Liver (tissue), 9 donors: Measurements from ENCODE around the gene UBN2. TPM values are rescaled to one million over a fixed set of nuclear protein-coding genes. Genes with fewer than 3 reads are reported as not detected.
"Not testable (repeated sequence)": the region's sequence is repeated elsewhere in the genome, so short reads cannot be mapped to it uniquely, and the experiment has no call there.

Experiments
- DNase-seq: peaks from one replicate; pipeline ENCODE4 v3.0.0-alpha.2; 2017; ENCODE audit warnings: low spot score
- H3K27ac ChIP-seq, 2 donors: one replicate each; pipeline ENCODE4 v1.7.0; 2013; ENCODE audit warnings: inconsistent platforms in 2 of 2, low read length in 2 of 2, control low read depth in 1 of 2, low read depth in 1 of 2, mild to moderate bottlenecking in 1 of 2
- H3K27me3 ChIP-seq, 4 donors: one replicate each; pipeline versions ENCODE4 v1.6.1 to v1.7.0; 2013; ENCODE audit warnings: low read length in 3 of 4, inconsistent platforms in 1 of 4, mild to moderate bottlenecking in 1 of 4, moderate library complexity in 1 of 4; ENCODE audit not compliant: control insufficient read depth in 4 of 4, insufficient read depth in 4 of 4
- H3K36me3 ChIP-seq, 4 donors: one replicate each; pipeline versions ENCODE4 v1.6.1 to v1.7.0; 2013; ENCODE audit warnings: low read length in 3 of 4, mild to moderate bottlenecking in 3 of 4, low read depth in 1 of 4, moderate library complexity in 1 of 4; ENCODE audit not compliant: control insufficient read depth in 4 of 4, insufficient read depth in 3 of 4
- H3K4me1 ChIP-seq, 4 donors: one replicate each; pipeline versions ENCODE4 v1.6.1 to v1.7.0; 2013; ENCODE audit warnings: low read length in 3 of 4, mild to moderate bottlenecking in 3 of 4, moderate library complexity in 1 of 4; ENCODE audit not compliant: control insufficient read depth in 4 of 4, insufficient read depth in 4 of 4
- H3K4me3 ChIP-seq, 3 donors: one replicate each; pipeline versions ENCODE4 v1.6.1 to v1.7.0; 2013; ENCODE audit warnings: low read length in 3 of 3, control low read depth in 1 of 3, low read depth in 1 of 3, mild to moderate bottlenecking in 1 of 3
- H3K9ac ChIP-seq, 2 donors: one replicate each; pipeline ENCODE4 v1.7.0; 2013; ENCODE audit warnings: low read length in 2 of 2, mild to moderate bottlenecking in 2 of 2, moderate library complexity in 2 of 2, control low read depth in 1 of 2, low read depth in 1 of 2
- H3K9me3 ChIP-seq, 4 donors: one replicate each; pipeline versions ENCODE4 v1.6.1 to v1.7.0; 2013; ENCODE audit warnings: low read length in 3 of 4; ENCODE audit not compliant: control insufficient read depth in 4 of 4
- ATF3 ChIP-seq: IDR thresholded peaks from 2 replicates; pipeline ENCODE4 v1.6.1; 2016; ENCODE audit warnings: antibody characterized with exemption
- FOXA1 ChIP-seq: IDR thresholded peaks from 2 replicates; pipeline ENCODE4 v1.6.1; 2016; ENCODE audit warnings: antibody characterized with exemption
- FOXA2 ChIP-seq: IDR thresholded peaks from 2 replicates; pipeline ENCODE4 v1.6.1; 2016; ENCODE audit warnings: antibody characterized with exemption
- HNF4A ChIP-seq, 2 donors: conservative IDR thresholded peaks; 2 replicates each; pipeline ENCODE4 v1.6.1; 2016; ENCODE audit warnings: antibody characterized with exemption in 2 of 2, mild to moderate bottlenecking in 2 of 2
- JUND ChIP-seq, 2 donors: IDR thresholded peaks; 2 replicates each; pipeline ENCODE4 v1.6.1; 2016; ENCODE audit warnings: antibody characterized with exemption in 2 of 2
- NR2F2 ChIP-seq: IDR thresholded peaks from 2 replicates; pipeline ENCODE4 v1.6.1; 2016; ENCODE audit warnings: antibody characterized with exemption
- RAD21 ChIP-seq, 2 donors: IDR thresholded peaks; 2 replicates each; pipeline ENCODE4 v1.6.1; 2016; ENCODE audit warnings: antibody characterized with exemption in 2 of 2, mild to moderate bottlenecking in 2 of 2
- RXRA ChIP-seq, 2 donors: IDR thresholded peaks; 2 replicates each; pipeline ENCODE4 v1.6.1; 2017 to 2018; ENCODE audit warnings: antibody characterized with exemption in 2 of 2, mild to moderate bottlenecking in 1 of 2
- SP1 ChIP-seq: IDR thresholded peaks from 2 replicates; pipeline ENCODE4 v1.6.1; 2018; ENCODE audit warnings: antibody characterized with exemption, mild to moderate bottlenecking
- TAF1 ChIP-seq: conservative IDR thresholded peaks from 2 replicates; pipeline ENCODE4 v1.6.1; 2016; ENCODE audit warnings: antibody characterized with exemption, mild to moderate bottlenecking
- YY1 ChIP-seq: IDR thresholded peaks from 2 replicates; pipeline ENCODE4 v1.6.1; 2016; ENCODE audit warnings: antibody characterized with exemption, mild to moderate bottlenecking
- WGBS: extraction: QIAGEN DNeasy Blood & Tissue Kit; methylation state at CpG from one replicate; pipeline ENCODE4 v1.1.7; 2013; 5-methylcytosine and 5-hydroxymethylcytosine counted together
- polyA plus RNA-seq, 2 donors: library from polyadenylated mRNA; stranded (reverse) in 1 of 2; unstranded in 1 of 2; fragments of 200-250 nt in 1 of 2; fragments of >200 nt in 1 of 2; fragmentation: Nextera tagmentation in 1 of 2; extraction: Ambion mirVana in 1 of 2; gene quantifications; one replicate each; pipeline versions ENCODE4 v1.2.1 to v1.2.3, GENCODE V29; 2013 to 2015
- total RNA-seq, 2 donors: library from RNA; depleted of rRNA; stranded (reverse); fragments of >200 nt; gene quantifications; one replicate each; pipeline ENCODE4 v1.2.3, GENCODE V29; 2014
- TF ChIP-seq, protein P1 (sequence below): fragments of 150-350 bp; IDR thresholded peaks from 2 replicates; pipeline ENCODE4 v1.5.1; 2017; ENCODE audit warnings: improper control_type of control experiment, low read depth, low read length; ENCODE audit not compliant: missing input control
- TF ChIP-seq, protein P2 (sequence below): IDR thresholded peaks from 2 replicates; pipeline ENCODE4 v1.6.1; 2016; ENCODE audit warnings: antibody characterized with exemption, mild to moderate bottlenecking
- donor health status: healthy.
- donor health status: healthy.
- donor health status: healthy.
- donor health status: healthy.
- donor health status: healthy.

Gene UBN2
- total and polyA plus RNA-seq, 4 donors: 1.1 to 9.1 (median 4.8) TPM

GRCh38 chr7:139205843-139206242 is 25.2 kb upstream of the UBN2 start:
- Histone ChIP-seq H3K9ac (no peak overlapping the region), H3K27me3 (no peaks in the 10 kb centered on the region), H3K9me3 (peaks cover 2 to 17% (median 5%) of the 10 kb centered on the region in 4 donors), H3K4me3 (no peak overlapping the region), H3K36me3 (no peaks in the 10 kb centered on the region), H3K4me1 (no peaks in the 10 kb centered on the region), H3K27ac (no peak overlapping the region)
- DNase-seq: no peak
- TF ChIP-seq FOXA1 (no peak), ATF3 (no peak), RAD21 (IDR thresholded peaks at IDR 0.05) (no peak), TAF1 (no peak), YY1 (no peak), JUND (IDR thresholded peaks at IDR 0.05) (no peak), HNF4A (conservative IDR thresholded peaks at IDR 0.05) (no peak), NR2F2 (no peak), FOXA2 (no peak), RXRA (IDR thresholded peaks at IDR 0.05) (no peak), SP1 (no peak)
- TF ChIP-seq, protein P1, sequence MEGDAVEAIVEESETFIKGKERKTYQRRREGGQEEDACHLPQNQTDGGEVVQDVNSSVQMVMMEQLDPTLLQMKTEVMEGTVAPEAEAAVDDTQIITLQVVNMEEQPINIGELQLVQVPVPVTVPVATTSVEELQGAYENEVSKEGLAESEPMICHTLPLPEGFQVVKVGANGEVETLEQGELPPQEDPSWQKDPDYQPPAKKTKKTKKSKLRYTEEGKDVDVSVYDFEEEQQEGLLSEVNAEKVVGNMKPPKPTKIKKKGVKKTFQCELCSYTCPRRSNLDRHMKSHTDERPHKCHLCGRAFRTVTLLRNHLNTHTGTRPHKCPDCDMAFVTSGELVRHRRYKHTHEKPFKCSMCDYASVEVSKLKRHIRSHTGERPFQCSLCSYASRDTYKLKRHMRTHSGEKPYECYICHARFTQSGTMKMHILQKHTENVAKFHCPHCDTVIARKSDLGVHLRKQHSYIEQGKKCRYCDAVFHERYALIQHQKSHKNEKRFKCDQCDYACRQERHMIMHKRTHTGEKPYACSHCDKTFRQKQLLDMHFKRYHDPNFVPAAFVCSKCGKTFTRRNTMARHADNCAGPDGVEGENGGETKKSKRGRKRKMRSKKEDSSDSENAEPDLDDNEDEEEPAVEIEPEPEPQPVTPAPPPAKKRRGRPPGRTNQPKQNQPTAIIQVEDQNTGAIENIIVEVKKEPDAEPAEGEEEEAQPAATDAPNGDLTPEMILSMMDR: no peak
- TF ChIP-seq, protein P2, sequence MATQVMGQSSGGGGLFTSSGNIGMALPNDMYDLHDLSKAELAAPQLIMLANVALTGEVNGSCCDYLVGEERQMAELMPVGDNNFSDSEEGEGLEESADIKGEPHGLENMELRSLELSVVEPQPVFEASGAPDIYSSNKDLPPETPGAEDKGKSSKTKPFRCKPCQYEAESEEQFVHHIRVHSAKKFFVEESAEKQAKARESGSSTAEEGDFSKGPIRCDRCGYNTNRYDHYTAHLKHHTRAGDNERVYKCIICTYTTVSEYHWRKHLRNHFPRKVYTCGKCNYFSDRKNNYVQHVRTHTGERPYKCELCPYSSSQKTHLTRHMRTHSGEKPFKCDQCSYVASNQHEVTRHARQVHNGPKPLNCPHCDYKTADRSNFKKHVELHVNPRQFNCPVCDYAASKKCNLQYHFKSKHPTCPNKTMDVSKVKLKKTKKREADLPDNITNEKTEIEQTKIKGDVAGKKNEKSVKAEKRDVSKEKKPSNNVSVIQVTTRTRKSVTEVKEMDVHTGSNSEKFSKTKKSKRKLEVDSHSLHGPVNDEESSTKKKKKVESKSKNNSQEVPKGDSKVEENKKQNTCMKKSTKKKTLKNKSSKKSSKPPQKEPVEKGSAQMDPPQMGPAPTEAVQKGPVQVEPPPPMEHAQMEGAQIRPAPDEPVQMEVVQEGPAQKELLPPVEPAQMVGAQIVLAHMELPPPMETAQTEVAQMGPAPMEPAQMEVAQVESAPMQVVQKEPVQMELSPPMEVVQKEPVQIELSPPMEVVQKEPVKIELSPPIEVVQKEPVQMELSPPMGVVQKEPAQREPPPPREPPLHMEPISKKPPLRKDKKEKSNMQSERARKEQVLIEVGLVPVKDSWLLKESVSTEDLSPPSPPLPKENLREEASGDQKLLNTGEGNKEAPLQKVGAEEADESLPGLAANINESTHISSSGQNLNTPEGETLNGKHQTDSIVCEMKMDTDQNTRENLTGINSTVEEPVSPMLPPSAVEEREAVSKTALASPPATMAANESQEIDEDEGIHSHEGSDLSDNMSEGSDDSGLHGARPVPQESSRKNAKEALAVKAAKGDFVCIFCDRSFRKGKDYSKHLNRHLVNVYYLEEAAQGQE: no peak

DNA sequence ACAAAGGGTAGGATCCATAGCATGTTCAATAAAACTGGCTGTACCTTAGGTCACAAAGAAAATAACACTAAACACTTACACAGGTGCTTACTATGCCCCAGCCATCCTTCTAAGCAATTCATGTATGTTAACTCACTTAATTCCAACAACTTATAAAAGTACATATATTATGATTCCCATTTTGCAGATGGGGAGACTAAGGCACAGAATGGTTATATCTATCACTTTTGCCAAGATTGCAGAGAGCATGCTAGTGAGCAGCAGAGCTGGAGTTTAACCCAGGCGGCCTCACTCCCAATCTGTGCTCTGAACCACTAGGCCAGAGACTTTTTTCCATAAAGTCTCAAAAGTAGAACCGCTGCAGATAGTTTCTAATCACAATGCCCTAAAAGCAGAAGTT is 18.9 kb upstream of the UBN2 start:
- Histone ChIP-seq H3K36me3 (no peaks in the 10 kb centered on the region), H3K27me3 (no peaks in the 10 kb centered on the region), H3K27ac (no peak overlapping the region), H3K9me3 (peaks cover 0 to 7% (median 1%) of the 10 kb centered on the region in 4 donors), H3K4me3 (no peak overlapping the region), H3K4me1 (no peaks in the 10 kb centered on the region), H3K9ac (no peak overlapping the region)
- 93% methylated on average over 2 of the region's 2 CpGs for WGBS
- DNase-seq: no peak
- TF ChIP-seq, protein P2: no peak

DNA sequence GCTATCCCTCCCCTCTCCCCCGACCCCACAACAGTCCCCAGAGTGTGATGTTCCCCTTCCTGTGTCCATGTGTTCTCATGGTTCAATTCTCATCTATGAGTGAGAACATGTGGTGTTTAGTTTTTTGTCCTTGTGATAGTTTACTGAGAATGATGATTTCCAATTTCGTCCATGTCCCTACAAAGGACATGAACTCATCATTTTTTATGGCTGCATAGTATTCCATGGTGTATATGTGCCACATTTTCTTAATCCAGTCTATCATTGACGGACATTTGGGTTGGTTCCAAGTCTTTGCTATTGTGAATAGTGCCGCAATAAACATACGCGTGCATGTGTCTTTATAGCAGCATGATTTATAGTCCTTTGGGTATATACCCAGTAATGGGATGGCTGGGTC is 17.5 kb upstream of the UBN2 start:
- not testable (repeated sequence) for H3K4me3 ChIP-seq, H3K9me3 ChIP-seq, H3K9ac ChIP-seq, H3K27ac ChIP-seq, H3K36me3 ChIP-seq, H3K4me1 ChIP-seq, H3K27me3 ChIP-seq, DNase-seq
- WGBS: 86% methylated on average over 6 of the region's 6 CpGs
